ENCODE measurements around the gene FUCA1. TPM values are rescaled to one million over a fixed set of nuclear protein-coding genes. Genes with fewer than 3 reads are reported as not detected.
A peak's percentile ranks its signal among the peaks of the same experiment; 100 is the strongest.

Gene FUCA1
- total and polyA plus RNA-seq, 10 of the 15 experiments (the other 5 are each of a cell fraction or from before 2014, with no cell fraction given): 33.3 to 117 (median 52.6) TPM

DNA sequence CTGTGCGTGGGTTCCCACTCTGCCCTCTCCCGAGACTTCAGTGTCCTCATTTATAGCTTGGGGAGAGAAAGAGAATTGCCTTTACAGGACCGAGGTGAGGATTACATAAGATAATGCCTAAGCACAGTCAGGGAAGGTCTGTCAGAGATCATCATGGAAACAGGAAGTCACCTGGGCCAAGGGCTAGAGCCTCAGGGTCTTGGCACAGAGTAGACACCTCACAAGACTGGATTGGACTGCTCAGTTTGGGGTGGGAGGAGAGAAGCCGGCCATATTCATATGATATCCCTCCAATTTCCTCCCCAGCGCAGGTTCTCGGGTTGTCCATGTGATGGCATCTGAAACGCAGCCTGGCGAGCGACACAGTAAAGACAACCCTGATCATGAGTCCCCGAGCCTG lies 41.3 kb upstream of the FUCA1 start (continued):
- TF ChIP-seq ZNF687 (IDR thresholded peaks at IDR 0.05): peak; percentile 14
- TF ChIP-seq ZNF217 (IDR thresholded peaks at IDR 0.05): no peak
- TF ChIP-seq NFYB (IDR thresholded peaks at IDR 0.05; ENCODE audit: insufficient read depth, low read depth, low read length): 0 out of 2 replicates have a peak, but pooled peaks have one; percentile 48
- peak; percentile 32; the same call in 1 of the 3 replicates for TF ChIP-seq POU2F2 (IDR thresholded peaks at IDR 0.05; ENCODE audit: borderline replicate concordance, low read depth, low read length)
- TF ChIP-seq HDGF (IDR thresholded peaks at IDR 0.05): no peak
- no peak for TF ChIP-seq EED (IDR thresholded peaks at IDR 0.05; ENCODE audit: low read depth)
- no peak for TF ChIP-seq CHD2 (IDR thresholded peaks at IDR 0.05; ENCODE audit: borderline replicate concordance, low read depth, low read length)
- TF ChIP-seq SPI1 (IDR thresholded peaks at IDR 0.05; ENCODE audit: borderline replicate concordance, insufficient read depth, low read depth, low read length): peak; percentile 65; the same call in 1 of the 2 replicates
- TF ChIP-seq TCF3 (IDR thresholded peaks at IDR 0.05; ENCODE audit: borderline replicate concordance, insufficient read depth, low read depth, low read length): 0 out of 2 replicates have a peak, but pooled peaks have one; percentile 7
- TF ChIP-seq RAD51 (IDR thresholded peaks at IDR 0.05): peak; percentile 46; the same call in 1 of the 2 replicates
- no peak for TF ChIP-seq RFX5 (IDR thresholded peaks at IDR 0.05; ENCODE audit: low read depth, low read length)
- no peak for TF ChIP-seq SIN3A (IDR thresholded peaks at IDR 0.05; ENCODE audit: low read depth, low read length)
- TF ChIP-seq BHLHE40 (IDR thresholded peaks at IDR 0.05; ENCODE audit: borderline replicate concordance in 1 of 2, low read depth in 2 of 2, low read length in 1 of 2): no peak
- peak; percentile 46; the same call in 1 of the 2 replicates for TF ChIP-seq POLR2AphosphoS5 (IDR thresholded peaks at IDR 0.05; ENCODE audit: low read length)
- no peak for TF ChIP-seq ZNF24 (IDR thresholded peaks at IDR 0.05)
- TF ChIP-seq CUX1 (IDR thresholded peaks at IDR 0.05; ENCODE audit: insufficient replicate concordance, low read depth, low read length): no peak
